Testis (tissue), 2 donors: ENCODE results near the gene ASIC2.

Source experiments
- CTCF ChIP-seq, 3 experiments: fragments of 450-650 bp in 2 of 3; fragments of 200-600 bp in 1 of 3; sonication (generic) in 1 of 3; IDR thresholded peaks; one replicate each; pipeline ENCODE4 v1.5.1; 2016 to 2019; ENCODE audit warnings: antibody characterized with exemption in 3 of 3, mild to moderate bottlenecking in 2 of 3, moderate library complexity in 1 of 3
- POLR2A ChIP-seq: fragments of 450-650 bp; IDR thresholded peaks from one replicate; pipeline ENCODE4 v1.6.1; 2017; ENCODE audit warnings: antibody characterized with exemption, mild to moderate bottlenecking, moderate library complexity

GRCh38 chr17:33210285-33210684 lies 82.8 kb downstream of the ASIC2 start:
- TF ChIP-seq CTCF (IDR thresholded peaks at IDR 0.05) = no peak
- TF ChIP-seq POLR2A = no peak
